ENCODE measurements around the gene RSPH6A.

The RSPH6A gene

GRCh38 chr19:45842198-45842597, 27.1 kb upstream of the RSPH6A start:
- DNase-seq (ENCODE audit: low read depth) = no peak
- no peak for TF ChIP-seq CTCF (IDR thresholded peaks at IDR 0.05; ENCODE audit: low read length, missing control alignments)
- H3K4me3 ChIP-seq (replicated peaks; ENCODE audit: low read depth, low read length) = no peak overlapping the region

- no peak for TF ChIP-seq CTCF (IDR thresholded peaks at IDR 0.05; ENCODE audit: low read length, missing control alignments)
- no peak for DNase-seq (ENCODE audit: low read depth)
- no peak overlapping the region for H3K4me3 ChIP-seq (replicated peaks; ENCODE audit: low read depth, low read length)
These were observed 19.9 kb upstream of the RSPH6A start for GRCh38 chr19:45834970-45835369.

- H3K4me3 ChIP-seq (replicated peaks; ENCODE audit: low read depth, low read length) = no peak overlapping the region
- no peak for TF ChIP-seq CTCF (IDR thresholded peaks at IDR 0.05; ENCODE audit: low read length, missing control alignments)
- DNase-seq (ENCODE audit: low read depth) = no peak
These were observed 13.8 kb upstream of the RSPH6A start for GRCh38 chr19:45828945-45829344.

DNA sequence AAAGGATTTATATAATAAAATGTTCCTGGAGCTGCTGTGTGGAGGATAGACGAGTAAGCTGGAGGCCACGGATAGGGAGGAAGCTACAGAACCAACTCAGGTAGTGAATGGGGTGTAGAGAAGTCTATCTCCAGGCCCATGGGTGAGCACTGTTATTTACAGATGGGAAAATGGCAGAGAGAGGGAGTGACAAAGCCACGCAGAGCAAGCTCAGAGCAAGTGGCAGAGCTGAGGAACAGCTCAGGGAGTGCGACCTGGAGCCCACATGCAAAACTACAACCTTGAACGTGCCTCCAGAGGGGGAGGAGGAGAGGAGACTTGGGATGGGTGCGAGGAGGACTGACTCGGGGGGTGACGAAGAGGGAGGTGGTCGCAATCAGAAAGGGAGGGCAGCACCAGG, 13.4 kb upstream of the RSPH6A start:
- no peak for DNase-seq (ENCODE audit: low read depth)
- no peak for TF ChIP-seq CTCF (IDR thresholded peaks at IDR 0.05; ENCODE audit: low read length, missing control alignments)
- H3K4me3 ChIP-seq (replicated peaks; ENCODE audit: low read depth, low read length) = no peak overlapping the region

DNA sequence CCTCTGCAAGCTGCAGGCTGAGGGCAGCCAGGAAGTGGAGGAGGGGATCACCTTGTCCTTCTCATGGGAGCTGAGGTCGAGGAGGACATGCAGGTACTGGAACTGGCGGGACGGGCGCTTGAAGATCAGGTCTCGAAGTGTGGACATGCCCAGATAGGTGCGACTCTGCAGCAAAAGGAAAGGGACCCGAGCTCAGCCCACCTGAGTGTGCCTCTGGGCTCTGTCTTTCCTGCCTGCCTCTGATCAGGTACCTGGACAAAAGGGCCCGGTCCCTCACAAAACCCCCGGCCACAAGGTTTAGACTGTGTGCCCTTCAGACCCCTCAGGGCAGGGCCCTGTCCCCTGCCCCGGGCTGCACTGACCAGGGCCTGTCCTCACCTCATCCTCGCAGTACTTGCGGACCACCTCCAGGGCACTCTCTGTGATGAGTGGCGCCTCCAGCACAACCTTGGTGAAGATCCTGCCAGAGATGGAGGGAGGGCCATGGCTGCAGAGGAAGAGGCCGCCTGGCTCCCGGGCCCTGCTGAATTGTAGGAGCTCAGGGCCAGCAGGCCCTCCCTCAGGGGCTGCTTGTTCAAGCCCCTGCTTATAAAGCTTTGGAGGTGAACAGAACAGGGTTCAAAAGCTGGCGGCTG, 12.5 kb upstream of the RSPH6A start:
- H3K4me3 ChIP-seq (replicated peaks; ENCODE audit: low read depth, low read length) = no peak overlapping the region
- DNase-seq (ENCODE audit: low read depth) = no peak
- TF ChIP-seq CTCF (IDR thresholded peaks at IDR 0.05; ENCODE audit: low read length, missing control alignments) = no peak

- no peak for TF ChIP-seq CTCF (IDR thresholded peaks at IDR 0.05; ENCODE audit: low read length, missing control alignments)
- DNase-seq (ENCODE audit: low read depth) = no peak
- no peak overlapping the region for H3K4me3 ChIP-seq (replicated peaks; ENCODE audit: low read depth, low read length)
These were observed 11.8 kb upstream of the RSPH6A start for GRCh38 chr19:45826934-45827333.

Measured in fibroblast of pulmonary artery (primary cell).